ENCODE data around the gene PARD6G.

Gene PARD6G

GRCh38 chr18:80208620-80209019 lies 38.7 kb downstream of the PARD6G start:
- H3K9me2 ChIP-seq (replicated peaks; ENCODE audit: control insufficient read depth, low read length): no peaks in the 10 kb centered on the region
- no peak for TF ChIP-seq EZH2phosphoT487 (IDR thresholded peaks at IDR 0.05; ENCODE audit: borderline replicate concordance, low read length)
- TF ChIP-seq CTCF (IDR thresholded peaks at IDR 0.05; ENCODE audit: low read depth, low read length, poor library complexity, severe bottlenecking): no peak
- no peaks in the 10 kb centered on the region for H3F3A ChIP-seq (ENCODE audit: control insufficient read depth, insufficient read depth)
- H4K20me1 ChIP-seq (ENCODE audit: control insufficient read depth, insufficient read depth, low read depth, low read length): no peaks in the 10 kb centered on the region
- H3K9me3 ChIP-seq (ENCODE audit: control insufficient read depth, insufficient read depth, low read length): no peaks in the 10 kb centered on the region
- H3K4me3 ChIP-seq (ENCODE audit: low read length): no peak overlapping the region
- no peaks in the 10 kb centered on the region for H3K36me3 ChIP-seq (ENCODE audit: control insufficient read depth, low read length)
- H3K79me2 ChIP-seq (ENCODE audit: control insufficient read depth, low read length): no peaks in the 10 kb centered on the region
- peaks cover 4% of the 10 kb centered on the region for H3K27me3 ChIP-seq (ENCODE audit: control insufficient read depth, low read length)
- H3K4me1 ChIP-seq (ENCODE audit: control insufficient read depth, low read length): no peaks in the 10 kb centered on the region
- H3K4me2 ChIP-seq (ENCODE audit: low read length): no peak overlapping the region
- H3K27ac ChIP-seq (ENCODE audit: low read depth, low read length): no peak overlapping the region

GRCh38 chr18:80205294-80205693 lies 42.0 kb downstream of the PARD6G start:
- no peaks in the 10 kb centered on the region for H3K9me2 ChIP-seq (replicated peaks; ENCODE audit: control insufficient read depth, low read length)
- H4K20me1 ChIP-seq (ENCODE audit: control insufficient read depth, insufficient read depth, low read depth, low read length): no peaks in the 10 kb centered on the region
- TF ChIP-seq CTCF (IDR thresholded peaks at IDR 0.05; ENCODE audit: low read depth, low read length, poor library complexity, severe bottlenecking) (no peak), EZH2phosphoT487 (IDR thresholded peaks at IDR 0.05; ENCODE audit: borderline replicate concordance, low read length) (no peak)
- no peaks in the 10 kb centered on the region for H3F3A ChIP-seq (ENCODE audit: control insufficient read depth, insufficient read depth)
- H3K27ac ChIP-seq (ENCODE audit: low read depth, low read length): no peak overlapping the region
- no peaks in the 10 kb centered on the region for H3K9me3 ChIP-seq (ENCODE audit: control insufficient read depth, insufficient read depth, low read length)
- no peaks in the 10 kb centered on the region for H3K4me1 ChIP-seq (ENCODE audit: control insufficient read depth, low read length)
- no peak overlapping the region for H3K4me3 ChIP-seq (ENCODE audit: low read length)
- H3K27me3 ChIP-seq (ENCODE audit: control insufficient read depth, low read length): peaks cover 15% of the 10 kb centered on the region
- no peaks in the 10 kb centered on the region for H3K36me3 ChIP-seq (ENCODE audit: control insufficient read depth, low read length)
- H3K4me2 ChIP-seq (ENCODE audit: low read length): no peak overlapping the region
- no peaks in the 10 kb centered on the region for H3K79me2 ChIP-seq (ENCODE audit: control insufficient read depth, low read length)

GRCh38 chr18:80204142-80204541 lies 43.2 kb downstream of the PARD6G start:
- no peaks in the 10 kb centered on the region for H3K9me3 ChIP-seq (ENCODE audit: control insufficient read depth, insufficient read depth, low read length)
- H3K4me3 ChIP-seq (ENCODE audit: low read length): no peak overlapping the region
- H3K27me3 ChIP-seq (ENCODE audit: control insufficient read depth, low read length): peaks cover 15% of the 10 kb centered on the region
- H3K4me2 ChIP-seq (ENCODE audit: low read length): no peak overlapping the region
- TF ChIP-seq CTCF (IDR thresholded peaks at IDR 0.05; ENCODE audit: low read depth, low read length, poor library complexity, severe bottlenecking): no peak
- no peak for TF ChIP-seq EZH2phosphoT487 (IDR thresholded peaks at IDR 0.05; ENCODE audit: borderline replicate concordance, low read length)
- H3K9me2 ChIP-seq (replicated peaks; ENCODE audit: control insufficient read depth, low read length): no peaks in the 10 kb centered on the region
- H3K4me1 ChIP-seq (ENCODE audit: control insufficient read depth, low read length): no peaks in the 10 kb centered on the region
- H3K36me3 ChIP-seq (ENCODE audit: control insufficient read depth, low read length): no peaks in the 10 kb centered on the region
- no peaks in the 10 kb centered on the region for H4K20me1 ChIP-seq (ENCODE audit: control insufficient read depth, insufficient read depth, low read depth, low read length)
- no peak overlapping the region for H3K27ac ChIP-seq (ENCODE audit: low read depth, low read length)
- no peaks in the 10 kb centered on the region for H3F3A ChIP-seq (ENCODE audit: control insufficient read depth, insufficient read depth)
- H3K79me2 ChIP-seq (ENCODE audit: control insufficient read depth, low read length): no peaks in the 10 kb centered on the region

- no peaks in the 10 kb centered on the region for H3K9me2 ChIP-seq (replicated peaks; ENCODE audit: control insufficient read depth, low read length)
- no peak overlapping the region for H3K27ac ChIP-seq (ENCODE audit: low read depth, low read length)
These were observed 44.1 kb downstream of the PARD6G start for GRCh38 chr18:80203249-80203648.

More at GRCh38 chr18:80203249-80203648, 44.1 kb downstream of the PARD6G start:
- H3K9me3 ChIP-seq (ENCODE audit: control insufficient read depth, insufficient read depth, low read length): no peaks in the 10 kb centered on the region
- H3K79me2 ChIP-seq (ENCODE audit: control insufficient read depth, low read length): no peaks in the 10 kb centered on the region
- H3K4me3 ChIP-seq (ENCODE audit: low read length): no peak overlapping the region
- H4K20me1 ChIP-seq (ENCODE audit: control insufficient read depth, insufficient read depth, low read depth, low read length): no peaks in the 10 kb centered on the region
- no peaks in the 10 kb centered on the region for H3F3A ChIP-seq (ENCODE audit: control insufficient read depth, insufficient read depth)
- no peaks in the 10 kb centered on the region for H3K36me3 ChIP-seq (ENCODE audit: control insufficient read depth, low read length)
- no peak overlapping the region for H3K4me2 ChIP-seq (ENCODE audit: low read length)
- no peak for TF ChIP-seq CTCF (IDR thresholded peaks at IDR 0.05; ENCODE audit: low read depth, low read length, poor library complexity, severe bottlenecking)
- peaks cover 15% of the 10 kb centered on the region for H3K27me3 ChIP-seq (ENCODE audit: control insufficient read depth, low read length)
- H3K4me1 ChIP-seq (ENCODE audit: control insufficient read depth, low read length): no peaks in the 10 kb centered on the region
